ENCODE measurements around the gene CAMTA1. TPM values are rescaled to one million over a fixed set of nuclear protein-coding genes. Genes with fewer than 3 reads are reported as not detected.

CAMTA1 gene
- total RNA-seq, 1 donor from 2014 or later: 77.6 TPM

GRCh38 chr1:7025013-7025412 lies 239.8 kb downstream of the CAMTA1 start:
- H3K4me1 ChIP-seq (ENCODE audit: insufficient read depth, low read length): peaks cover 5% of the 10 kb centered on the region

GRCh38 chr1:7026169-7026568 lies 240.9 kb downstream of the CAMTA1 start:
- peaks cover 5% of the 10 kb centered on the region for H3K4me1 ChIP-seq (ENCODE audit: insufficient read depth, low read length)
- H3K36me3 ChIP-seq (ENCODE audit: insufficient read depth, low read length): no peaks in the 10 kb centered on the region
- H3K4me3 ChIP-seq (ENCODE audit: insufficient read depth, low read depth, low read length): no peak overlapping the region
- TF ChIP-seq EZH2 (IDR thresholded peaks at IDR 0.05; ENCODE audit: insufficient read depth, low read length): no peak
- TF ChIP-seq, protein P1, sequence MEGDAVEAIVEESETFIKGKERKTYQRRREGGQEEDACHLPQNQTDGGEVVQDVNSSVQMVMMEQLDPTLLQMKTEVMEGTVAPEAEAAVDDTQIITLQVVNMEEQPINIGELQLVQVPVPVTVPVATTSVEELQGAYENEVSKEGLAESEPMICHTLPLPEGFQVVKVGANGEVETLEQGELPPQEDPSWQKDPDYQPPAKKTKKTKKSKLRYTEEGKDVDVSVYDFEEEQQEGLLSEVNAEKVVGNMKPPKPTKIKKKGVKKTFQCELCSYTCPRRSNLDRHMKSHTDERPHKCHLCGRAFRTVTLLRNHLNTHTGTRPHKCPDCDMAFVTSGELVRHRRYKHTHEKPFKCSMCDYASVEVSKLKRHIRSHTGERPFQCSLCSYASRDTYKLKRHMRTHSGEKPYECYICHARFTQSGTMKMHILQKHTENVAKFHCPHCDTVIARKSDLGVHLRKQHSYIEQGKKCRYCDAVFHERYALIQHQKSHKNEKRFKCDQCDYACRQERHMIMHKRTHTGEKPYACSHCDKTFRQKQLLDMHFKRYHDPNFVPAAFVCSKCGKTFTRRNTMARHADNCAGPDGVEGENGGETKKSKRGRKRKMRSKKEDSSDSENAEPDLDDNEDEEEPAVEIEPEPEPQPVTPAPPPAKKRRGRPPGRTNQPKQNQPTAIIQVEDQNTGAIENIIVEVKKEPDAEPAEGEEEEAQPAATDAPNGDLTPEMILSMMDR (IDR thresholded peaks at IDR 0.05; ENCODE audit: insufficient read depth, low read depth, low read length): no peak
- Mint-ChIP-seq H3K4me1 (ENCODE audit: low read depth, unreplicated experiment) (no peaks in the 10 kb centered on the region), H3K27ac (ENCODE audit: unreplicated experiment) (no peak overlapping the region), H3K27me3 (ENCODE audit: low read depth, unreplicated experiment) (peaks cover 14% of the 10 kb centered on the region), H3K4me3 (ENCODE audit: unreplicated experiment) (no peak overlapping the region), H3K36me3 (ENCODE audit: low read depth, unreplicated experiment) (no peaks in the 10 kb centered on the region), H3K9me3 (ENCODE audit: unreplicated experiment) (no peaks in the 10 kb centered on the region)
- H3K27ac ChIP-seq (ENCODE audit: low read depth, low read length): no peak overlapping the region
- DNase-seq (ENCODE audit: low read depth) (no peak), FAIRE-seq (no peak)
- peaks cover 3% of the 10 kb centered on the region for H3K27me3 ChIP-seq (ENCODE audit: insufficient read depth, low read length)
- no peaks in the 10 kb centered on the region for H3K79me2 ChIP-seq (ENCODE audit: insufficient read depth, low read length)
- no peaks in the 10 kb centered on the region for H4K20me1 ChIP-seq (ENCODE audit: insufficient read depth, low read length)
- no peaks in the 10 kb centered on the region for H3K9me3 ChIP-seq (ENCODE audit: insufficient read depth, low read depth, low read length)
- H2AFZ ChIP-seq (ENCODE audit: low read depth, low read length): no peak overlapping the region
- H3K9ac ChIP-seq (ENCODE audit: low read length): no peak overlapping the region
- no peak overlapping the region for H3K4me2 ChIP-seq (ENCODE audit: low read length)

More at GRCh38 chr1:7025013-7025412, 239.8 kb downstream of the CAMTA1 start:
- FAIRE-seq (no peak), DNase-seq (ENCODE audit: low read depth) (no peak)
- Mint-ChIP-seq H3K27me3 (ENCODE audit: low read depth, unreplicated experiment) (peaks cover 25% of the 10 kb centered on the region), H3K36me3 (ENCODE audit: low read depth, unreplicated experiment) (no peaks in the 10 kb centered on the region), H3K4me3 (ENCODE audit: unreplicated experiment) (no peak overlapping the region), H3K4me1 (ENCODE audit: low read depth, unreplicated experiment) (no peaks in the 10 kb centered on the region), H3K27ac (ENCODE audit: unreplicated experiment) (no peak overlapping the region), H3K9me3 (ENCODE audit: unreplicated experiment) (no peaks in the 10 kb centered on the region)
- H2AFZ ChIP-seq (ENCODE audit: low read depth, low read length): no peak overlapping the region
- TF ChIP-seq EZH2 (IDR thresholded peaks at IDR 0.05; ENCODE audit: insufficient read depth, low read length): no peak
- H3K4me3 ChIP-seq (ENCODE audit: insufficient read depth, low read depth, low read length): no peak overlapping the region
- no peak overlapping the region for H3K9ac ChIP-seq (ENCODE audit: low read length)
- H3K9me3 ChIP-seq (ENCODE audit: insufficient read depth, low read depth, low read length): no peaks in the 10 kb centered on the region
- H4K20me1 ChIP-seq (ENCODE audit: insufficient read depth, low read length): no peaks in the 10 kb centered on the region
- no peaks in the 10 kb centered on the region for H3K79me2 ChIP-seq (ENCODE audit: insufficient read depth, low read length)
- H3K4me2 ChIP-seq (ENCODE audit: low read length): no peak overlapping the region
- no peaks in the 10 kb centered on the region for H3K36me3 ChIP-seq (ENCODE audit: insufficient read depth, low read length)
- no peak overlapping the region for H3K27ac ChIP-seq (ENCODE audit: low read depth, low read length)
- peaks cover 8% of the 10 kb centered on the region for H3K27me3 ChIP-seq (ENCODE audit: insufficient read depth, low read length)

DNA sequence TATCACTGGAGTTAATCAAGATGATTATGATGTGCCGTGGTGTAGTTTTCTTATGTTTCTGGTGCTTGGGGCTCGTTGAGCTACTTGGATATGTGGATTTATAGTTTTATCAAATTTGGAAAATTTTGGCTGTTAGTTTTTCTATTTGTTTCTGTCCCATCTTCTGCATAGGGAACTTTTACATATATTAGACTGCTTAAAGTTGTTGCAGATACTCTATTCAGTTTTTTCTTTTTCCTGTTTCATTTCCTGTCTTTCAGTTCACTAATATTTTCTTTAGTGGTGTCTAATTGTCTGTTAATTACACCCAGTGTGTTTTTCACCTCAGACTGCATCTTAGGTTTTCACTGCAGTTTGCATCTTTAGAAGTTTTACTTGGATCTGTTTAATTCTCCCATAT lies 247.7 kb downstream of the CAMTA1 start:
- Mint-ChIP-seq H3K27ac (ENCODE audit: unreplicated experiment) (no peak overlapping the region), H3K9me3 (ENCODE audit: unreplicated experiment) (peaks cover 6% of the 10 kb centered on the region), H3K4me3 (ENCODE audit: unreplicated experiment) (no peak overlapping the region), H3K4me1 (ENCODE audit: low read depth, unreplicated experiment) (no peaks in the 10 kb centered on the region), H3K36me3 (ENCODE audit: low read depth, unreplicated experiment) (peaks cover 2% of the 10 kb centered on the region), H3K27me3 (ENCODE audit: low read depth, unreplicated experiment) (no peaks in the 10 kb centered on the region)
- H3K36me3 ChIP-seq (ENCODE audit: insufficient read depth, low read length): no peaks in the 10 kb centered on the region
- H3K27ac ChIP-seq (ENCODE audit: low read depth, low read length): no peak overlapping the region
- H3K4me2 ChIP-seq (ENCODE audit: low read length): no peak overlapping the region
- H3K9me3 ChIP-seq (ENCODE audit: insufficient read depth, low read depth, low read length): no peaks in the 10 kb centered on the region
- no peak overlapping the region for H3K4me3 ChIP-seq (ENCODE audit: insufficient read depth, low read depth, low read length)
- H3K4me1 ChIP-seq (ENCODE audit: insufficient read depth, low read length): no peaks in the 10 kb centered on the region
- TF ChIP-seq, protein P1 (IDR thresholded peaks at IDR 0.05; ENCODE audit: insufficient read depth, low read depth, low read length): no peak
- no peak for TF ChIP-seq EZH2 (IDR thresholded peaks at IDR 0.05; ENCODE audit: insufficient read depth, low read length)
- no peaks in the 10 kb centered on the region for H3K79me2 ChIP-seq (ENCODE audit: insufficient read depth, low read length)
- no peaks in the 10 kb centered on the region for H4K20me1 ChIP-seq (ENCODE audit: insufficient read depth, low read length)
- no peak for DNase-seq (ENCODE audit: low read depth)
- H3K27me3 ChIP-seq (ENCODE audit: insufficient read depth, low read length): no peaks in the 10 kb centered on the region
- no peak overlapping the region for H3K9ac ChIP-seq (ENCODE audit: low read length)
- FAIRE-seq: no peak
- H2AFZ ChIP-seq (ENCODE audit: low read depth, low read length): no peak overlapping the region

Data from astrocyte (in vitro differentiated cells and primary cell).